Measurements from ENCODE around the gene ATP10B.
"Not testable (repeated sequence)": the region's sequence is repeated elsewhere in the genome, so short reads cannot be mapped to it uniquely, and the experiment has no call there.

The ATP10B gene

GRCh38 chr5:160824301-160825001 is 27.6 kb downstream of the ATP10B start:
- no peak for DNase-seq (ENCODE audit: low read depth in 2 of 2)

GRCh38 chr5:160812996-160813395 is 39.0 kb downstream of the ATP10B start:
- DNase-seq (ENCODE audit: low read depth in 2 of 2): not testable (repeated sequence)

GRCh38 chr5:160805376-160805775 is 46.6 kb downstream of the ATP10B start:
- DNase-seq (ENCODE audit: low read depth in 2 of 2): no peak

- no peak for DNase-seq (ENCODE audit: low read depth in 2 of 2)
These were observed 49.4 kb downstream of the ATP10B start for GRCh38 chr5:160802592-160802991.

GRCh38 chr5:160800375-160801275 is 51.4 kb downstream of the ATP10B start:
- DNase-seq (ENCODE audit: low read depth in 2 of 2): no peak

GRCh38 chr5:160799184-160799583 is 52.8 kb downstream of the ATP10B start:
- DNase-seq (ENCODE audit: low read depth in 2 of 2): no peak

- DNase-seq (ENCODE audit: low read depth in 2 of 2): no peak
These were observed 55.0 kb downstream of the ATP10B start for GRCh38 chr5:160797020-160797419.

- no peak for DNase-seq (ENCODE audit: low read depth in 2 of 2)
These were observed 58.5 kb downstream of the ATP10B start for GRCh38 chr5:160793530-160793899.

- no peak for DNase-seq (ENCODE audit: low read depth in 2 of 2)
These were observed 59.1 kb downstream of the ATP10B start for GRCh38 chr5:160792732-160793529.

- no peak for DNase-seq (ENCODE audit: low read depth in 2 of 2)
These were observed 59.7 kb downstream of the ATP10B start for GRCh38 chr5:160792281-160792680.

GRCh38 chr5:160789219-160789859 is 62.7 kb downstream of the ATP10B start:
- DNase-seq (ENCODE audit: low read depth in 2 of 2): no peak

- DNase-seq (ENCODE audit: low read depth in 2 of 2): no peak
These were observed 63.8 kb downstream of the ATP10B start for GRCh38 chr5:160788102-160788660.

- DNase-seq (ENCODE audit: low read depth in 2 of 2): no peak
These were observed 64.8 kb downstream of the ATP10B start for GRCh38 chr5:160787240-160787639.

GRCh38 chr5:160774666-160775315 is 77.2 kb downstream of the ATP10B start:
- no peak for DNase-seq (ENCODE audit: low read depth in 2 of 2)

GRCh38 chr5:160773646-160774410 is 78.2 kb downstream of the ATP10B start:
- no peak for DNase-seq (ENCODE audit: low read depth in 2 of 2)

- DNase-seq (ENCODE audit: low read depth in 2 of 2): no peak
These were observed 79.2 kb downstream of the ATP10B start for GRCh38 chr5:160772854-160773253.

- DNase-seq (ENCODE audit: low read depth in 2 of 2): no peak
These were observed 81.3 kb downstream of the ATP10B start for GRCh38 chr5:160770718-160771117.

GRCh38 chr5:160769301-160769700 is 82.7 kb downstream of the ATP10B start:
- no peak for DNase-seq (ENCODE audit: low read depth in 2 of 2)

- no peak for DNase-seq (ENCODE audit: low read depth in 2 of 2)
These were observed 84.9 kb downstream of the ATP10B start for GRCh38 chr5:160767062-160767461.

GRCh38 chr5:160760008-160760407 is 92.0 kb downstream of the ATP10B start:
- no peak for DNase-seq (ENCODE audit: low read depth in 2 of 2)

All from activated CD8-positive, alpha-beta memory T cell treated with anti-CD3 and anti-CD28 coated beads for 4 hours (primary cell).